ENCODE results near the gene GAS7.

The GAS7 gene

DNA sequence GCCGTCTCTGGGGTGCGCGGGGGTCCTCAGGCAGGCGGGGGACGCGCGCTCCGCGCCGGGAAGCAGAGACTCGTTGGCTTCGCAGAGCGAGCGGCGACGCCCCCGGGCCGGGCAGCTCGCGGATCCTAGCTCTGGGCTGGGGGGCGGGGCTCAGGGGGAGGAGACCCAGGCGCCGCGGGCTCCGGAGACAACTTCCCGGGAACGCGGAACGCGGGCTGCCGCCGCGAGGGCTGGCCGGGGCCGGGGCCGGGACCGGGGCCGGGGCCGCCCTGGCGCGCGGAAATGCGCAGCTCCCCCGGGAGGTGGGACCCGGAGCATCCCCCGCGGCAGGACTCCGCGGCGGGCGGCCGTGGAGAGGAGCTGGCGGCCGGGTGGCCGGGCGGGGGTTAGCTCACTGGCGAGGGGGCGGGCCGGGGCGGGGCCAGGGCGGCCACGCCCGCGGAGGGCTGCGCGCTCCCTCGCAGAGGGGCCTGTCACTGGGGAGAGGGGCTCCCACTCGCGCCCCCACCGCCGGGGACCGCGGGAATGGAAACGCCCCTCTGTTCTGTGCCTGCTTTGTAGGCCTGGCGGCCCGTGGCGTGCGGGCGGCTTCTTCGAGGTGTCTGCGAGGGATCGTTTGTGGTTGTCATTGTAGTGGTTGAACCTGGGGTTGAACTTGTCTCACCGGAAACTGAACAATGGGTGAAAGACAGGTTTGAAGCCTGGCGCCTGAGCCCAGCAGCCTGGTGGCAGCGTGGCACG lies at the start of gene GAS7:
GAS7 (minus strand) TSS at position 98 of the 741 bp plus-strand sequence.
- DNase-seq, result peak; percentile 71 to 94 (median 87)

DNA sequence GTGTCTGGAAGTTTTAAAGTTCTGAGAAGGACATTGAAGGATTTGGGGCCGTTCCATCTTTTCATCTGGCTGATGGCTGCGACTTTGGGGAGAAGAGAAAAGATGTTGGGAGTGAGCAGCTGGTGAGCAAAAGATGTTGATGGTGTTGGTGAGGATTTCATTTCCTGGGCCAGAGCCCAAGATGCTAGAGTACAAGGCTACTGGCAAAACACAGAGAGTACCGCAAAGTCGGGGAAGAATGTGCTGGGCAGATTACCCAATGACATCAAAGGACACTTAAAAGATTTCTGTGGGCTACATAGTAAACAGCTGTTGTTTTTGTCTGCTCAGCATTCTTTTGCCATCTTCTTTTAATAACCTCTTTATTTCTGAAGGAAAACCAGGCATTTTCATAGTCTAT lies 49.4 kb upstream of the GAS7 start:
- DNase-seq, result no peak

DNA sequence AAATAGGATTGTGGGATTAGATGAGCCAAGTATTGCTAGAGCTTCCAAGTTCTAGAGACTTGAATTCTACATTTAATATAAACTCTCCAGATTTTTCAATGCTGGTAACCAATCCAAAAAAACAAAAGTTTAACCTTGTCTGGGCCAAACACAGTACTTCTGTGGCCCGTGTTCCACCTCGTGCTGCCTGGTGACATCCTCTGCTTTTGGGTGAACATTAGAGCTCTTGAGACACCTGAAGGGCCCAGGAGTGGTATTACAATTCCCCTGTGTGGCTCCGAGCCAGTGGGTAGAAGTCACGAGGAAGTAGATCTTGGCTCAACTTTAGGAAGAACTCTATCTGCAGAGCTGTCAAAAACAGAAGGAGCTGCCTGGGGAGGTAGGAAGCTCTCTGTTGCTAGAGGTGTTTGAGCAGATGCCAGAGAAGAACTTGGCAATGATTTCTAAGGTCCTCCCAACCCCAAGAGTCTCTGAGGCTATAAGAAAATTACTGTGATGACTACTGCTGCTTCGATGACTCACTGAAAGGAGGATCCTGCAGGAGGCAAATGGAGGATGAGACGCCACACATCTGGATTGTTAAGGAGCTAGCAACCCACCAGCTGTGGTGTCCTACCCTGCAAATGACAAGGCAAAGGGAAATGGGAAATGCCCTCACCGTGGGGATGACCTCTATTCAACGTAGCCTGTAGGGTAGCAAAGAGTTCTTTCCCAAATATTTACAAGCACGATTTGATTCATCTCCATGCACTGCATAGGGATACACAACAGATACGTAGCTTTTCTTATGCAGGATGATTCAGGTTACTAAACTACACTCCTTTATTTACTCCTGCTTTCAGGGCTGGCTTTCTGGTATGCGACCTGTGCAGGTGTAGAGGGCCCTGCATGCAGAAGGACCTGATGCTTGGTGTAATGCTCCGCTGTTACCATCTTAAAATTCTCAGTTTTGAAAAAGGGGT lies 45.8 kb upstream of the GAS7 start:
- peak; percentile 45 to 67 (median 58) for DNase-seq

DNA sequence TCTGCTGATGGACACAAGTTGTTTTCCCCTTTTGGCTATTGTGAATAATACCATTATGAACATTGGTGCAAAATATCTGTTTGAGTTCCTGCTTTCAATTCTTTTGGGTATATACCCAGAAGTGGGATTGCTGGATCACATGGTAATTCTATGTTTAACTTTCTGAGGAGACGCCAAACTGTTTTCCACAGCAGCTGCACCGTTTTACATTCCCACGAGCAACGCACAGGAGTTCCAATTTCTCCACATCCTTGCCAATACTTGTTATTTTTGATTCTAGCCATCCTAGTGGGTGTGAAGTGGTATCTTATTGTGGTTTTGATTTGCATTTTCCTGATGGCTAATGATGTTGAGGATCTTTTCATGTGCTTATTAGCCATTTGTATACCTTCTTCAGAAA lies 43.4 kb upstream of the GAS7 start:
- no peak for DNase-seq

DNA sequence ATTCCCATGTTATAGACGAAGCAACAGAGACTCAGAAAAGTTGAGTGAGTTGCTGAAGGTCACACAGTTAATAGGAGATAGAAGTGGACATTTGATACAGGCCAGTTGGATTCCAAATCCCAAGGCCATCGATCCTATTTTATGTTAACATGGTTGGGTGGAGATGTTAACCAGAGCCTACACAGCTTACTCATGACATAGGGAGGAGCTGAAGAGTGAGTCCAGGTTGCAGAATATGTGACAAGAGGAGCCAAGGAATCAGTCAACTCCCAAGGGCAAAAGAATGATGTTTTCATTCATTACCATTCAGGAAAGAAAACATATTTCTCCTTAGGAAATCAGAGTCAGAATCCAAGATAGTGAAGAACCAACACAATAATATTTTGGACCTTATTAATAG lies 40.3 kb upstream of the GAS7 start:
- no peak for DNase-seq

GRCh38 chr17:10234033-10234432 lies 35.6 kb upstream of the GAS7 start:
- DNase-seq, result no peak

DNA sequence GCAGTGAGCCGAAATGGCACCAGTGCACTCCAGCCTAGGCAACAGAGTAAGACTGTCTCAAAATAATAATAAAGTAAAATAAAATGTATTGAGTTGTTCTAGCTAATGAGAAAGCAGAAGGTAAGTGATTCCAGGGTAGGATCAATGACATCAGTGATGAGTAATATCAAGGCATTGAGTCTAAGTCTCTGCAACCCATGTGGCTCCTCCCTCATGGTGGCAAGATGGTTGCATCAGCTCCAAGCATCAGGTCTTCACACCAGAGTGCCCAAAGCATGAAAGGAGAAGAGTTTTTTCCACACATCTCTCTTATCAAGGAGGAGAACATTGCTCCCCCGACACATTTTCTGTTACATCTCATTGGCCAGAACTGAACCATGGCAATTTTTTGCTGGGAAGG lies 34.8 kb upstream of the GAS7 start:
- DNase-seq, result peak; percentile 76 to 83 (median 77)

- DNase-seq, result peak; percentile 55 to 66 (median 64)
Measured at GRCh38 chr17:10229181-10229580, 30.8 kb upstream of the GAS7 start.

GRCh38 chr17:10226930-10227695 lies 28.7 kb upstream of the GAS7 start:
- DNase-seq, result peak; percentile 47 to 72 (median 48)

GRCh38 chr17:10224582-10225195 lies 26.3 kb upstream of the GAS7 start:
- peak; percentile 66 to 77 (median 71) for DNase-seq

DNA sequence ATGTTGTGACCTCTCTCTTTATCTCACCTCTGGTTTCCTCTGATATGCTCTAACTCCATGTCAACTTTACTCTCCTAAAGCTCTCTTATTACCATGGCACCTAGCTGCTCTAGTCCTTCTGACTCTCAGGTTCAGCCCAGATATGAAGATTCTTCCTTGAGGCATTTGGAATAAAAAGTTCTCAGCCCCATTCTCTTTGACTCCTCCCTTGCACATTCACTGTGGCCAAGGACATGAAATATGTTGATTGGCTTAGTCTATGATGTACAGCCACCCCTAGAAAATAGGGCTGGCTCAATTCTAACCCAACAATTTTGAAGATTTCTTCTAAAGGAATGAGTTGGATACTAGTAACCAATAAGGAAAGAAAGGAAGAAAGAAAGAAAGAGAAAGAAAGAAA lies 20.8 kb upstream of the GAS7 start:
- DNase-seq, result no peak

GRCh38 chr17:10217916-10218315 lies 19.5 kb upstream of the GAS7 start:
- DNase-seq, result peak; percentile 64 to 83 (median 69)

DNA sequence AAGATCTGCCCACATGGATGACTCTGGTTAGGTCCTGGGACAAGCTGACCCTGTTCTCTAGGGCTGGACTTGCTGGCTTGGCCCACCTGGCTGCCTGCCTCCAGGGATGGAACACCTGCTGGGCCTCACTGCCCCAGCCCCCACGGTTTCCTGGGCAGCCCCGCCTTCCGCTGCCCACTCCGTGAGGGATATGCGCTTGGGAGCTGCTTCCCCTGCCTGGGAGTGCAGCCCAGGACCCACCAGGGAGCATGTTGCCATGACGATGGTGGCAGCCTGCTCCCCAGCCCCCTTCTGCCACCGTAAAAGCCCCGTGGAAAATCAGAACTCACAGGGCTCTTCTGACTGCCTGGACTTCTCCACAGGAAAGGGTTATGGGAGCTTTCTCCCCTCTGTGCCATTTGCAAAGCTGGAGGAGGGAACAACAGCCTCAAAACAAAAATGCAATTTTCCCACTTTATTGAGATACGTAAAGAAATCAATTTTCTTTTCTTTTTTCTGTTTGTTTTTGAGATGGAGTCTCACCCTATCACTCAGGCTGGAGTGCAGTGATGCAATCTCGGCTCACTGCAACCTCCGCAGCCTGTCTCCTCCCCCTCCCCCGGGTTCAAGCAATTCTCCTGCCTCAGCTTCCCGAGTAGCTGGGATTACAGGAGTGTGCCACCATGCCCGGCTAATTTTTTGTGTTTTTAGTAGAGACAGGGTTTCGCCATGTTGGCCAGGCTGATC lies 18.0 kb upstream of the GAS7 start:
- no peak for DNase-seq

- DNase-seq, result no peak
Measured at GRCh38 chr17:10215286-10215685, 16.9 kb upstream of the GAS7 start.

- peak; percentile 52 to 79 (median 53) for DNase-seq
Measured at GRCh38 chr17:10211666-10212065, 13.3 kb upstream of the GAS7 start.

DNA sequence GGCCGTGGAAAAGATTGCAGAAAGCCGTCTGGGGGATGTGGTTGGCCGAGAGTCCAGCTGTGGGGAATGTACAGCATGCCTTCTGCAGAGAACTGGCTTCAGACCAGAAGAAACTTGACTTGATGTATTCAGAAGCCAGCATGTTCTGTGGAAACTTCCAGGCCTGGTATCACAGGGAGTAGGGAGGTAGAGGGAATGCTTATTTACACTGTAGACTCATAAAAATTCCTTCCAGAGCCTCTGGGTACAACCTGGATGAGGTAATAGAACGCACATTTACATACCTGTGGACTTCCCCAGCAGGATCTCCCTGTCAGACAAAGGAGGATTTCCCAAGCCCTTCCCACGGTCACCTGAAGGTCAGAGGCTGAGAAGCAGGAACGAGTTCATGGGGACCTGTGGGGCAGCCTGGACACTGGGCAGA lies 11.8 kb upstream of the GAS7 start:
- DNase-seq, result no peak

GRCh38 chr17:10208604-10209193 lies 10.3 kb upstream of the GAS7 start:
- DNase-seq, result peak; percentile 37 to 61 (median 48)

DNA sequence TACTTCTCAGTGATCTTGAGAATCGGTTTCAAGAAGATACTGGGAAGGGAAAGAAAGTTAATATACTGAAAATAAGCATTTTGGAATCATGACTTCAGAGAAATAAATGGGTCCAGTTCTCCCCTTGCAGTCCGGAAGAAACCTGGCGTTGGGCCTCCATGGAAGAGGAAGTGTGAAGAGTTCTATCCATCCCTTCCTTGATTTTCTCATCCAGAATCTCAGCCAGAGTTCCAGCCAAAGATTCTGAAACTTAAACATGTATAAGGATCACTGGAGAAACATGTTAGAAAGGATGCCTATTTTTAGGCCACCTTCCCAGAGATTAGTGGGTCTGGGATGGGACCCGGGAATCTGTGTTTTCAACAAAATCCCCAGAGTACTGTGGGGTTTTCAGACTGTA lies 8.7 kb upstream of the GAS7 start:
- DNase-seq, result no peak

DNA sequence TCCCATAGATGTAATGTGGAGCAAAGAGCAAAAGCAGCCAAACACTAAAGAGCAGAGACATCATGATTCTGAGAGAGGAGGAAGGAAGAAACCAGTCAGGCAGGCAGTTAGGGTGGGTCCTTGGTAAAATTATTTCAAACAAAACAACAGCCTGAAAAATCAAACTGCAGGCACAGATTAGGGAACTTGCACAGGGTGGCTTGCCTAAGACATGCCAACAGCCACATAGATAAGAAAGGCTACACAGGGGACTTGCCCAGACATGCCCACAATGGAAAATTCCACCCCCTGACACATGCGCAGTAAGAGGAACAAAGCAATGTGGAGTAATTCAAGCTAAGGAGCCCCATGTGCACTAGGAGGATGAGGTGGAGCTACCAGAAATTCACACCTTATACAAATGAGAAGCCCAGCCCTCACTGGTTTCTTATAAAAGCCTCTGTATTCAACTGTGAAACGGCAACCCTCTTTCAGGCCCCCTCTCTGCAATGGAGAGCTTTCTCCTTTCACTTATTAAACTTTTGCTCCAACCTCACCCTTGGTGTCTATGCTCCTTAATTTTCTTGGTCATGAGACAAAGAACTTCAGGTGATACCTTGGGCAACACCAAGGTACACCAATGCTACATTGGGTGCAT lies 7.3 kb upstream of the GAS7 start:
- peak; percentile 70 to 82 (median 80) for DNase-seq

DNA sequence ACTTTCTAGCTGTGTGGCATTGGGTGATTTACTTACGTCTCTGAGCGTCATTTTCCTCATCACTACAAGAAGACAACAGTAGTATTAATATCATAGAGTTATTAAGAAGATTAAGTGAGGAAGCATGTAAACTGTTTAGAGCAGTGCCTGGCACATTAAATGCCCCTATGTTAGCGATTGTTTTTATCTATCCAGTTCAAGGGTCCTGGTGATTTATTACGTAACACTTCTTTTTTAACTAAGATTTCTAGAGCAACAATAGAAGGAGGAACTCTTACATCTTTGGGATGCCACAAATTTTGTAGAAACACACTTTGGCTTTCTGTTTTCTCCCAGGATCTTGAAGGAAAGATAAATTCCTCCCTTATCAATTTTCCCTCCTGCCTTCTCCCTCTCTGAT lies 3.3 kb upstream of the GAS7 start:
- DNase-seq, result no peak

GRCh38 chr17:10200645-10201044 lies 2.2 kb upstream of the GAS7 start:
- no peak for DNase-seq

All from suppressor macrophage treated with lipopolysaccharide for 1 hour (primary cell).